IMR-90 (cell line): ENCODE data around the gene MPL. TPM values are rescaled to one million over a fixed set of nuclear protein-coding genes. Genes with fewer than 3 reads are reported as not detected.

ENCODE experiments used
- ATAC-seq: fragments of 200-7000 bp; cut with Tn5 transposase; 2 replicates; pipeline ENCODE4 v1.9.1; 2020; ENCODE audit warnings: low read depth, mild to moderate bottlenecking, moderate library complexity
- BruUV-seq: library from RNA; stranded (reverse); fragments of 400-500 nt; replicated peaks from 2 replicates; lab custom pipeline; 2021; lab: Mats Ljungman, UMichigan
- CTCF ChIA-PET: fragments of 300-600 bp; formaldehyde crosslinking; extraction: SDS; loops from one replicate; lab custom pipeline; 2021; ENCODE audit warnings: antibody characterized with exemption; lab: Yijun Ruan, JAX
- POLR2A ChIA-PET: fragments of 300-600 bp; sonication (Branson Sonifier 250); formaldehyde crosslinking; loops from one replicate; lab custom pipeline; 2022; ENCODE audit warnings: antibody characterized with exemption; ENCODE audit not compliant: unreplicated experiment; lab: Charles Lee
- DNase-seq: peaks from one replicate; pipeline ENCODE4 v3.0.0; 2013
- H2AFZ ChIP-seq: replicated peaks from 2 replicates; pipeline ENCODE3; 2013; ENCODE audit warnings: low read length, mild to moderate bottlenecking; ENCODE audit not compliant: poor library complexity
- H2AK5ac ChIP-seq: 2 replicates; pipeline ENCODE4 v1.6.1; 2013; ENCODE audit warnings: low read depth, low read length, inconsistent platforms
- H2AK9ac ChIP-seq: replicated peaks from 2 replicates; pipeline ENCODE3; 2013; ENCODE audit warnings: mild to moderate bottlenecking, low read depth, low read length, moderate library complexity; ENCODE audit not compliant: poor library complexity
- H2BK120ac ChIP-seq: 2 replicates; pipeline ENCODE4 v1.6.1; 2013; ENCODE audit warnings: low read depth, low read length, inconsistent platforms
- H2BK15ac ChIP-seq: 3 replicates; pipeline ENCODE4 v1.6.1; 2013; ENCODE audit warnings: low read depth, low read length, inconsistent platforms
- H2BK20ac ChIP-seq: 2 replicates; pipeline ENCODE4 v1.6.1; 2013; ENCODE audit warnings: low read depth, mild to moderate bottlenecking, inconsistent platforms, low read length, moderate library complexity
- H2BK5ac ChIP-seq: 2 replicates; pipeline ENCODE4 v1.6.1; 2013; ENCODE audit warnings: mild to moderate bottlenecking, low read depth, low read length, inconsistent platforms; ENCODE audit not compliant: poor library complexity, severe bottlenecking
- H3K14ac ChIP-seq: replicated peaks from 2 replicates; pipeline ENCODE4 v1.6.1; 2013; ENCODE audit warnings: low read depth, low read length, inconsistent platforms
- H3K18ac ChIP-seq: 2 replicates; pipeline ENCODE4 v1.6.1; 2013; ENCODE audit warnings: low read depth, low read length, control low read depth
- H3K23ac ChIP-seq: 2 replicates; pipeline ENCODE4 v1.6.1; 2013; ENCODE audit warnings: low read depth, low read length, inconsistent platforms
- H3K27ac ChIP-seq: 2 replicates; pipeline ENCODE4 v1.5.1; 2013; ENCODE audit warnings: mild to moderate bottlenecking, control low read depth, low read length; ENCODE audit not compliant: insufficient read depth
- H3K27me3 ChIP-seq: 2 replicates; pipeline ENCODE4 v1.6.1; 2013; ENCODE audit warnings: low read length; ENCODE audit not compliant: control insufficient read depth, insufficient read depth
- H3K36me3 ChIP-seq: 2 replicates; pipeline ENCODE4 v1.6.1; 2013; ENCODE audit warnings: low read length, mixed read lengths; ENCODE audit not compliant: control insufficient read depth, insufficient read depth
- H3K4ac ChIP-seq: 2 replicates; pipeline ENCODE4 v1.6.1; 2013; ENCODE audit warnings: low read depth, low read length, inconsistent platforms
- H3K4me1 ChIP-seq: 2 replicates; pipeline ENCODE4 v1.6.1; 2013; ENCODE audit warnings: low read length, mixed read lengths; ENCODE audit not compliant: control insufficient read depth, insufficient read depth
- H3K4me2 ChIP-seq: 2 replicates; pipeline ENCODE4 v1.6.1; 2013; ENCODE audit warnings: low read depth, mild to moderate bottlenecking, control low read depth, low read length, moderate library complexity
- H3K4me3 ChIP-seq: 2 replicates; pipeline ENCODE4 v1.5.1; 2013; ENCODE audit warnings: low read depth, mild to moderate bottlenecking, control low read depth, low read length, moderate library complexity; ENCODE audit not compliant: insufficient read depth
- H3K56ac ChIP-seq: 2 replicates; pipeline ENCODE4 v1.6.1; 2013; ENCODE audit warnings: low read length, inconsistent platforms; ENCODE audit not compliant: insufficient read depth; ENCODE audit errors: extremely low read depth
- H3K79me1 ChIP-seq, 2 experiments: 2 replicates each; pipeline ENCODE4 v1.6.1; 2013; ENCODE audit warnings: low read length in 2 of 2, inconsistent platforms in 1 of 2, low read depth in 1 of 2
- H3K9ac ChIP-seq: 2 replicates; pipeline ENCODE4 v1.6.1; 2013; ENCODE audit warnings: low read depth, low read length, control low read depth
- H3K9me1 ChIP-seq: 2 replicates; pipeline ENCODE4 v1.6.1; 2013; ENCODE audit warnings: low read length, inconsistent platforms; ENCODE audit not compliant: insufficient read depth
- H3K9me3 ChIP-seq: 2 replicates; pipeline ENCODE4 v1.6.1; 2013; ENCODE audit warnings: low read length; ENCODE audit not compliant: control insufficient read depth, insufficient read depth
- H4K20me1 ChIP-seq: 2 replicates; pipeline ENCODE4 v1.6.1; 2013; ENCODE audit warnings: low read length, inconsistent platforms; ENCODE audit not compliant: insufficient read depth
- H4K5ac ChIP-seq: 2 replicates; pipeline ENCODE4 v1.6.1; 2013; ENCODE audit warnings: mild to moderate bottlenecking, low read depth, low read length, control low read depth
- H4K8ac ChIP-seq, 2 experiments: 2 replicates each; pipeline ENCODE4 v1.6.1; 2013; ENCODE audit warnings: low read depth in 2 of 2, low read length in 2 of 2, control low read depth in 1 of 2, inconsistent platforms in 1 of 2
- H4K91ac ChIP-seq: 2 replicates; pipeline ENCODE4 v1.6.1; 2013; ENCODE audit warnings: low read depth, low read length, inconsistent platforms; ENCODE audit not compliant: insufficient read depth
- CEBPB ChIP-seq: IDR thresholded peaks from 2 replicates; pipeline ENCODE4 v1.6.1; 2012; ENCODE audit warnings: low read depth, low read length, improper control_type of control experiment
- ELK1 ChIP-seq: fragments of 150-350 bp; IDR thresholded peaks from 2 replicates; pipeline ENCODE4 v1.6.1; 2016; ENCODE audit warnings: low read depth, mild to moderate bottlenecking, low read length, moderate library complexity, borderline replicate concordance
- FOS ChIP-seq: fragments of 150-350 bp; IDR thresholded peaks from 2 replicates; pipeline ENCODE4 v1.6.1; 2016; ENCODE audit warnings: low read depth, low read length
- MAFK ChIP-seq: IDR thresholded peaks from 2 replicates; pipeline ENCODE4 v1.6.1; 2012; ENCODE audit warnings: low read depth, low read length, improper control_type of control experiment
- MAZ ChIP-seq: IDR thresholded peaks from 2 replicates; pipeline ENCODE4 v1.6.1; 2012; ENCODE audit warnings: low read depth, mild to moderate bottlenecking, low read length, improper control_type of control experiment, moderate library complexity, borderline replicate concordance
- MXI1 ChIP-seq: IDR thresholded peaks from 2 replicates; pipeline ENCODE4 v1.6.1; 2012; ENCODE audit warnings: low read depth, mild to moderate bottlenecking, low read length, moderate library complexity, borderline replicate concordance
- RCOR1 ChIP-seq: IDR thresholded peaks from 2 replicates; pipeline ENCODE4 v1.6.1; 2012; ENCODE audit warnings: mild to moderate bottlenecking, low read length, improper control_type of control experiment; ENCODE audit not compliant: insufficient replicate concordance
- RFX5 ChIP-seq: IDR thresholded peaks from 2 replicates; pipeline ENCODE4 v1.8.0; 2012; ENCODE audit warnings: low read depth, mild to moderate bottlenecking, low read length, moderate library complexity
- SMC3 ChIP-seq: fragments of 150-350 bp; IDR thresholded peaks from 2 replicates; pipeline ENCODE4 v1.6.1; 2016; ENCODE audit warnings: low read depth, mild to moderate bottlenecking, antibody characterized with exemption, low read length, moderate library complexity
- USF2 ChIP-seq: fragments of 150-350 bp; IDR thresholded peaks from 2 replicates; pipeline ENCODE4 v1.6.1; 2017; ENCODE audit warnings: mild to moderate bottlenecking, antibody characterized with exemption, low read length, low read depth
- WGBS, 2 experiments: methylation state at CpG; one replicate each; pipeline versions ENCODE4 v1.1.5 to v1.1.7; 2013; ENCODE audit warnings: missing lambda C conversion rate in 2 of 2; ENCODE audit not compliant: insufficient read length in 1 of 2; ENCODE audit errors: extremely low coverage in 2 of 2; 5-methylcytosine and 5-hydroxymethylcytosine counted together
- dilution Hi-C: fragments of 300-500 bp; cut with HindIII; formaldehyde crosslinking; loops from one replicate; pipeline ENCODE4 v1.14.3; 2018; ENCODE audit warnings: low sequenced_read_pairs; ENCODE audit not compliant: unreplicated experiment
- in situ Hi-C: fragments of 300-500 bp; cut with MboI; formaldehyde crosslinking; loops from 3 replicates; pipeline ENCODE4 v1.14.3; 2019; ENCODE audit warnings: low sequenced_read_pairs, inconsistent platforms, mixed read lengths
- intact Hi-C: fragments of 100-400 bp; cut with micrococcal nuclease; formaldehyde crosslinking; loops from 2 replicates; pipeline ENCODE4 v1.10.0; 2022
- polyA plus RNA-seq, 3 experiments: library from polyadenylated mRNA; depleted of rRNA; stranded (reverse); fragments of >200 nt; gene quantifications; 2 replicates each; pipeline ENCODE4 v1.2.3, GENCODE V29; 2012; ENCODE audit warnings: low replicate concordance in 1 of 3
- total RNA-seq: library from RNA; depleted of rRNA; stranded (reverse); fragments of >200 nt; gene quantifications from 2 replicates; pipeline ENCODE4 v1.2.3, GENCODE V29; 2012

MPL gene
- total and polyA plus RNA-seq, 2 of the 4 experiments (the other 2 are of a cell fraction): 0.12 TPM; not detected in 1

GRCh38 chr1:43373066-43373940, 35.7 kb downstream of the MPL start (continued):
- TF ChIP-seq RFX5 (no peak), MXI1 (no peak)

DNA sequence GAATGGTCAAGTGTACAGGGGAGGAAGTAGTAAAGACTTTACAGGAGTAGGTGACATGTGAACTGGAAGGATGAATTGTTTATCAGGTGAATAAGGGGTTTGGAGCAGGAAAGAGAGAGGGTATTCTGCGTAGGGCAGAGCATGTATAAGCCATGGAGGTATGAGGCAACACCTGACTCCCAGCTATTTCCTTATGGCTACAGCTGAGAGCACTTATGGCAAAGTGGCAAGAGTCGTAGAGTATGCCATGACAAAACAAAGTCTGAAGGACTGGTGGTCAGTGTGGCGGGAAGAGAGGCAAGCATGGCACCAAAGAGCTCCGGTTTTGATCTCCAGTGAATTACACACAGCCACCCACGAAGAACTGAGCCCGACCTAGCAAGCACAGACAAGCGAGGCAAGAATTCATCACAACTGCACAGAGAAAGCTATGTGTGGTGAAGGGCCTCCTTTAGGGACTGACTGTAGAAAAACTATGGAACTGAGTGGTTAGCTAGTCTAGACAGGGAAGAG, 39.2 kb downstream of the MPL start:
- ATAC-seq: no peak
- H4K20me1 ChIP-seq: 0 out of 2 replicates have a peak, but pooled peaks cover 2% of the 10 kb centered on the region
- H2AFZ ChIP-seq: no peak overlapping the region
- in situ Hi-C loops (no loop called here), intact Hi-C loops (no loop called here), dilution Hi-C loops (no loop called here)
- no peak for TF ChIP-seq RCOR1
- TF ChIP-seq SMC3: no peak
- TF ChIP-seq MAFK: no peak
- no peak for TF ChIP-seq USF2
- TF ChIP-seq MXI1: no peak
- TF ChIP-seq RFX5: no peak
- no peak for TF ChIP-seq MAZ
- no peak for TF ChIP-seq FOS
- TF ChIP-seq ELK1: no peak
- TF ChIP-seq CEBPB: no peak
- H3K23ac ChIP-seq: no peak overlapping the region
- peaks cover 9% of the 10 kb centered on the region; the same call in 1 of the 2 replicates for H3K4me1 ChIP-seq
- H3K4me3 ChIP-seq: no peak overlapping the region
- H3K14ac ChIP-seq: no peak overlapping the region
- no peak overlapping the region for H3K56ac ChIP-seq
- peaks cover 15% of the 10 kb centered on the region for H3K9me1 ChIP-seq
- H3K36me3 ChIP-seq: peaks cover 13% of the 10 kb centered on the region
- no peaks in the 10 kb centered on the region for H3K27me3 ChIP-seq
- peaks cover 20 to 56% of the 10 kb centered on the region in 2 experiments for H3K79me1 ChIP-seq
- H2AK9ac ChIP-seq: no peak overlapping the region
- no peak overlapping the region for H4K8ac ChIP-seq
- DNase-seq: no peak
- no peak overlapping the region for H3K4me2 ChIP-seq
- no TSS peak for BruUV-seq
- no peak overlapping the region for H4K91ac ChIP-seq
- H3K4ac ChIP-seq: no peak overlapping the region
- no peak overlapping the region for H2BK20ac ChIP-seq
- no peak overlapping the region for H3K9ac ChIP-seq
- ChIA-PET CTCF (no interaction called here), POLR2A (interaction anchor here (0.5 kb wide), 1 partner anchor 162 kb away, joined by 3 read pairs; no protein-coding TSS in a partner anchor)
- no peaks in the 10 kb centered on the region for H3K9me3 ChIP-seq
- no peak overlapping the region for H3K18ac ChIP-seq
- no peak overlapping the region for H2BK15ac ChIP-seq
- 100% methylated on average over 1 of the region's 7 CpGs; no CpG with 5 or more reads in 1 of the 2 experiments for WGBS, 2 experiments
- no peak overlapping the region for H3K27ac ChIP-seq
- H2BK5ac ChIP-seq: no peak overlapping the region
- H4K5ac ChIP-seq: no peak overlapping the region
- no peak overlapping the region for H2BK120ac ChIP-seq
- H2AK5ac ChIP-seq: no peak overlapping the region
